HFF-Myc (cell line): ENCODE data around the gene LRRC42.

Source experiments
- DNase-seq: peaks from one replicate; pipeline ENCODE4 v3.0.0-alpha.2; 2011; ENCODE audit warnings: low read depth; ENCODE audit errors: extremely low read depth
- H3K4me3 ChIP-seq: replicated peaks from 2 replicates; pipeline ENCODE4 v1.5.1; 2011; ENCODE audit warnings: low read depth, mild to moderate bottlenecking, control low read depth, low read length
- CTCF ChIP-seq: IDR thresholded peaks from 2 replicates; pipeline ENCODE4 v1.5.1; 2012; ENCODE audit warnings: mild to moderate bottlenecking, low read depth, low read length, control low read depth; ENCODE audit errors: missing control alignments

Gene LRRC42

GRCh38 chr1:53942127-53942957 is 3.8 kb upstream of the LRRC42 start:
- no peak for DNase-seq
- no peak overlapping the region for H3K4me3 ChIP-seq
- TF ChIP-seq CTCF: no peak

- no peak for TF ChIP-seq CTCF
- H3K4me3 ChIP-seq: no peak overlapping the region
- no peak for DNase-seq
Measured at GRCh38 chr1:53943090-53943489, 3.1 kb upstream of the LRRC42 start.

GRCh38 chr1:53943490-53944043 is 2.6 kb upstream of the LRRC42 start:
- H3K4me3 ChIP-seq: no peak overlapping the region
- TF ChIP-seq CTCF: no peak
- no peak for DNase-seq

- peak overlapping the region; percentile 79 for H3K4me3 ChIP-seq
- TF ChIP-seq CTCF: no peak
- DNase-seq: no peak
Measured at GRCh38 chr1:53944469-53945182, 1.5 kb upstream of the LRRC42 start.

GRCh38 chr1:53945183-53945432 is 1.0 kb upstream of the LRRC42 start:
- peak overlapping the region; percentile 79 for H3K4me3 ChIP-seq
- DNase-seq: no peak
- TF ChIP-seq CTCF: no peak

GRCh38 chr1:53945433-53946251 is 508 bp upstream of the LRRC42 start, which contains the start of gene IFT25:
TSS of gene IFT25 (minus strand) at chr1:53945699. CDS start at chr1:53940082, 5,617 bp downstream.
- H3K4me3 ChIP-seq: peak within 1 kb of the TSS; percentile 79
- peak; percentile 73 for DNase-seq
- no peak for TF ChIP-seq CTCF
